GM12801 (cell line): Measurements from ENCODE around the gene FXR2.

Source experiments
- TF ChIP-seq, protein P1 (sequence below): IDR thresholded peaks from one replicate; pipeline ENCODE4 v1.5.1; 2011; ENCODE audit warnings: control low read depth; ENCODE audit not compliant: insufficient read length; ENCODE audit errors: extremely low read depth

FXR2 gene

GRCh38 chr17:7569571-7569970, 45.1 kb downstream of the FXR2 start:
- TF ChIP-seq, protein P1, sequence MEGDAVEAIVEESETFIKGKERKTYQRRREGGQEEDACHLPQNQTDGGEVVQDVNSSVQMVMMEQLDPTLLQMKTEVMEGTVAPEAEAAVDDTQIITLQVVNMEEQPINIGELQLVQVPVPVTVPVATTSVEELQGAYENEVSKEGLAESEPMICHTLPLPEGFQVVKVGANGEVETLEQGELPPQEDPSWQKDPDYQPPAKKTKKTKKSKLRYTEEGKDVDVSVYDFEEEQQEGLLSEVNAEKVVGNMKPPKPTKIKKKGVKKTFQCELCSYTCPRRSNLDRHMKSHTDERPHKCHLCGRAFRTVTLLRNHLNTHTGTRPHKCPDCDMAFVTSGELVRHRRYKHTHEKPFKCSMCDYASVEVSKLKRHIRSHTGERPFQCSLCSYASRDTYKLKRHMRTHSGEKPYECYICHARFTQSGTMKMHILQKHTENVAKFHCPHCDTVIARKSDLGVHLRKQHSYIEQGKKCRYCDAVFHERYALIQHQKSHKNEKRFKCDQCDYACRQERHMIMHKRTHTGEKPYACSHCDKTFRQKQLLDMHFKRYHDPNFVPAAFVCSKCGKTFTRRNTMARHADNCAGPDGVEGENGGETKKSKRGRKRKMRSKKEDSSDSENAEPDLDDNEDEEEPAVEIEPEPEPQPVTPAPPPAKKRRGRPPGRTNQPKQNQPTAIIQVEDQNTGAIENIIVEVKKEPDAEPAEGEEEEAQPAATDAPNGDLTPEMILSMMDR, result no peak

- TF ChIP-seq, protein P1, result no peak
Observed at GRCh38 chr17:7563115-7563869, 51.4 kb downstream of the FXR2 start.

DNA sequence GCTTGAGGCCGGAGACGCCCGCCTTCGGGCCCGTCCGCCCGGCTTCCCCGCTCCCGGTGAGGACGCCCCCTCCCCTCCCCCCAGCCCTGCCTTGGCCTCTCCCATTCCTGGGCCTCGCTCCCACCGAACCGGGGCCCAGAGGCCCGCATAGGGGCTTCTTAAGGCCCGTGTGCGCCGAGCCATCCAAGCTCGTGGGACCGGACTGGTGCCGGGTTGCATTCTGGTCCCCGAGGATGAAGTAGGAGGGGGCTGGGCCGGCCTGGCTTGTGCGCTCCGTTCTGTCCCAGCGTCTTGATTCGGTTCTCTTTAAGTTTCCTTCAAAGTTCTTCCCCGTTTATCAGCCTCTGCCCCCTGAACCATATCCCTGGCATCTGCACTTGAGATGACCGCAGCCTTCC, 52.5 kb downstream of the FXR2 start:
- TF ChIP-seq, protein P1, result no peak

GRCh38 chr17:7561589-7562207, 53.0 kb downstream of the FXR2 start, which contains the start of gene SENP3:
Gene SENP3, plus strand, starts transcription at chr17:7561919. Its CDS starts 1,158 bp downstream, at chr17:7563077.
- TF ChIP-seq, protein P1, result no peak

DNA sequence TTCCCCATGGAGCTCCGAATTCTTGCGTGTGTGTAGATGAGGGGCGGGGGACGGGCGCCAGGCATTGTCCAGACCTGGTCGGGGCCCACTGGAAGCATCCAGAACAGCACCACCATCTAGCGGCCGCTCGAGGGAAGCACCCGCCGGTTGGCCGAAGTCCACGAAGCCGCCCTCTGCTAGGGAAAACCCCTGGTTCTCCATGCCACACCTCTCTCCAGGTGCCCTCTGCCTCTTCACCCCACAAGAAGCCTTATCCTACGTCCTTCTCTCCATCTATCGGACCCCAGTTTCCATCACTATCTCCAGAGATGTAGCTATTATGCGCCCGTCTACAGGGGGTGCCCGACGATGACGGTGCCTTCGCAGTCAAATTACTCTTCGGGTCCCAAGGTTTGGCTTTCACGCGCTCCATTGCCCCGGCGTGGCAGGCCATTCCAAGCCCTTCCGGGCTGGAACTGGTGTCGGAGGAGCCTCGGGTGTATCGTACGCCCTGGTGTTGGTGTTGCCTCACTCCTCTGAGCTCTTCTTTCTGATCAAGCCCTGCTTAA, 53.6 kb downstream of the FXR2 start:
- TF ChIP-seq, protein P1, result no peak

DNA sequence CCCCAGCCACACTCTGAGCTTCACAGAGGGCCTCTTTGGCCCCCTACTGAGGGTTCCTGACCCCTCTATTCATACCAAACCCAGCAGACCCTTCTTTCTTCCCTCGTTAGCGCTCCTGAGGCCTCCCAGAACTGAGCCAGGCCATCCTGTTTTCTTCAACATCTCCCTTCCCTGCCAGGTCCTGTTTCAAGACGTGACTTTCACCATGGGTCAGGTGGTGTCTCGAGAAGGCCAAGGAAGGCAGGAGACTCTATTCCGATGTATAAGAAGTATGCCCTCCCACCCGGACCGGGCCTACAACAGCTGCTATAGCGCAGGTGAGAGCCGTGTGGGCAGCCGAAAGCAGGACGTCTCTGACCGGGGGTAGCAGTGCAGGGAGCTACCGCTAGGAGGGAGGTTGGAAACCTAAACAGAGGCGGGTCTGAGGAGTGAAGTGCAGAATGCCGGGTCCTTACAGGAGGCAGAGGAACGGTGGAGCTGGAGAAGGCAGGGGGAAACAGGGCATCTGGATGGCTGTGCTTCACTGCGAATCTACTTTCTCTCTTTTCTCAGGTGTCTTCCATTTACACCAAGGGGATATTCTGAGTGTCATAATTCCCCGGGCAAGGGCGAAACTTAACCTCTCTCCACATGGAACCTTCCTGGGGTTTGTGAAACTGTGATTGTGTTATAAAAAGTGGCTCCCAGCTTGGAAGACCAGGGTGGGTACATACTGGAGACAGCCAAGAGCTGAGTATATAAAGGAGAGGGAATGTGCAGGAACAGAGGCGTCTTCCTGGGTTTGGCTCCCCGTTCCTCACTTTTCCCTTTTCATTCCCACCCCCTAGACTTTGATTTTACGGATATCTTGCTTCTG, 54.3 kb downstream of the FXR2 start:
- TF ChIP-seq, protein P1, result no peak
